Islet of Langerhans (tissue), 1 donor: ENCODE measurements around the gene DLL4.
"Not testable (repeated sequence)": the region's sequence is repeated elsewhere in the genome, so short reads cannot be mapped to it uniquely, and the experiment has no call there.

Experiments
- FAIRE-seq: peaks from one replicate; lab custom pipeline; 2011; peaks lifted over from hg19 to GRCh38; lab: Jason Lieb, UNC

Gene DLL4

DNA sequence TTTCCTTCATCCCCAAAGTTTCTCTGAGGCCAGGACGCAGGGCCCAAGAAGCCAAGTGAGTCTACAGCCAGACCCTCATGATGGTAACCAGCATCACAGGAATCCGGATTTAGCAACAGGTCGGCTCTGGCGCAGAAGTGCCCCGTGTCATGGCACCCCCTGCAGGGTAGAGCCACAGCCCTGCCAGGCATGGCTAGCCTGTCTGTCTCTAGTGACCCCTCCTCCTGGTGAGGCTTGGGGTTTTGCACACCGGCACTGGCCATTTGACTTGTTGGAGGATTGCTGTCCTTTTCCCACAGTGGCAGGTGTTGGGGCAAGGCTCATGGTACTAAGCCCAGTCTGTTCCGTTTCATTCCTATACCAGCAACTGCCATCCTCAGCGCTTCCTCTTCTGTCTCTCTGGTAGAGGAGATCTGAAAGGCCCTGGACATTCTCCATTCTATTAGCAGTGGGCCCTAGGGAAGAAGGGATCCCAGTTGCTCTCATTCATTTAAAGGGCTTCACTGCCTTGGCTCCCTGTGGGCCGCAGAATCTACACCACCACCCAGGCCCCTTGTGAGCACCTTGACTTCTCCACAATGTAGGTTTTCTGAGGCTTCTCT, 14.7 kb downstream of the DLL4 start:
- FAIRE-seq, result no peak

DNA sequence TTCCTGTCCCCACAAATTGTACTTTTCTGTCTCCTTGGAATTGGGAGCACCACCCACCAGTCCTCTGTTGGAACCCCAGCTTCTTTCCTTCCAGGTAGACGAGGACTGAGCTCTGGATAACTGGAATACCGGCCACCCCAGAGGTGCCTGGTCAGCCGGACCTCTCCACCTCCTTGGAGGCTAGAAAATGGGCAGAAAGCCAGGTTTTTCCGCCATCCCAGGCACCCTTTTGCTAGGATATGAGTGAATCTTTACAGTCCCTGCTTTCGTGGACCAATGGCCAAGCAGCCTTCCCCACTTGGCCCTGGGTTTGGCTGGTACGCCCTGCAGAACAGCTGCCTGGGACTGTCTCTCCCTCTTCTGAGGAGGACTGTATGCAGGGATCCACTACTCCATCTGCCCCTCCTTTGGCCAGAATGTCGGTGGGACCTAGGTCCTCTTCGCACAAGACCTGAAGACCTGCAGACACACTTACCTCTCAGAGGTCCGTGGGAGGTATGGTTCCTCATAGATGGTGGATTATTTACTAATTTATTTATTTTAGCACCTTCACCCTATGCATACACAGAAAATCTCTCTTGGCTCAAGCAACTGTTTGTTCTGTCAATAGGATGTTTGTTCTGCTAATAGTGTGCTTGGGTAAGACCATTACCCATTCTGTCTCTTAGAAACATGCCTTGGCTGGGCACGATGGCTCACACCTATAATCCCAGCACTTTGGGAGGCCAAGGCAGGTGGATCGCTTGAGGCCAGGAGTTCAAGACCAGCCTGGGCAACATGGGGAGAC, 15.6 kb downstream of the DLL4 start:
- no peak for FAIRE-seq

DNA sequence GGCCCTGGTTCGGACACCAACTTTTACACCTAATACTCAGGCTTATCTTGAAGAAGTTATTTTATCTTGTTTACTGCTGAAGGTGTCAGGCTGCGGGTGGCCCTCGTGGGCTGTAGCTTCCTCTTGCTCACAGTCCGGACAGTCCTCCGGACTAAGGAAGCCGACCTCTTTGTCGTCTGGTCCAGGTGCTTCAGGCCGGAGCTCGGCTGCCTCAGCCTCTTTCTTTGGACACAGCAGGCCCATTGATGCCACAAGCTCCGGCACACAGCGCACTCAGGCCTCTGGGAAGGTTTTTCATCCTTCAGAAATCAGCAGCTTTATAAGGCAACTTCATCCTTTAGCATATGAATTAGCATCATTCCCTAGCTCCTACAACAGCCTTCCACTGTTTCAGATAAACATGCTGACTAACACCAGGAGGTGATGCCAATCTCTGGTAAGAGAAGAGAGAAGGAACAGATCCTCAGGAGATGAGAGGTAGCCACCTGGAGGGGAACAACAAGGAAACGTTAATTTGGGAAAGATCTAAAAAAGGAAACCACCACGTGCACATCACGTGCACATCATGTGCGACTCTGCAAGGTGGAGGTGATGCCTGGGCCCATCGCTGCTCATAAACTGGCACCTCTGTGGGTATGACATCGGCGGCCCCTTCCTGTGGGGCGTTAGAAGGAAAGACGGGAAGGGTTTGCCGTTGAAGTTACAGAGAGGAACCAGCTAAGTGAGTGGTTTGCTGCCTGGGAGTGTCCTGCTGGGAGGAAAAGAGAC, 19.8 kb downstream of the DLL4 start:
- FAIRE-seq, result no peak

DNA sequence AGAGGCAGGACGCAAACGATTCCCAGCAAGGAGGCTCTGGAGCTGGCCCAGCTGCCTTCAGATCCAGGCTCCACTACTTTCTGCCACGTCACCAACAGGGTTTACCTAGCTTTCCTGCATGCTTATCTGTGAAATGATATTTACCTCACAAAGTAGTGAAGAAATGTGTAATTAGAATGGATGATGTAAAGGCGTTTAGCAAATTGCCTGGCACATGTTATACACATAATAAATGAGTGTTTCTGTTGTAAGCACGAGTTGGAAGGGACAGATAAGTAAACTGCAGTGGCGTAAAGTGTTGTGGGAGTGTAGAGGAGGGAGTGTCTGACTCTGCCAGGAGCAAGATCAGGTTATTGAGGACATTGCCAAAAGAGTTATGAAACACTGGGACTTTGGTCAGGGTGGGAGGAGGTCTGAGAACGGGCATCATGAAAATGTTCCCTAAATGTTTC, 20.6 kb downstream of the DLL4 start:
- no peak for FAIRE-seq

DNA sequence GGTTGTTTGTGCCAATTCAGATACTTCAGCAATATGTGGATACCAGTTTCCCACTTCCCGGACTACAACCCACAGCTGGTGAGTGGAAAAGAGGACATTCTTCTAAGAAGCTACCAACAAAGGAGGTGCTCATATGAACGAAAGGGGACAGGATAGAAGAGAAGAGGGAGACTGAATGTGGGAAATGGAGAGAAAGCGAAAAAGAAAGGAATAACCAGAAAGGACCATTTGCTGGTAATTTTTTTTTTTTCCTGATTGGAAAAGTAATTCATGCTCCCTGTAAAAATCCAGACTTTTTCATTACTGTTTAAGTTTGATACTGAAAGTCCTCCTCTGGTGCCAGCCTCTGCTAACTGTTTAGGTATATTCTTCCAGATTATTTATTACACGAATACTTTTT, 22.6 kb downstream of the DLL4 start:
- no peak for FAIRE-seq

DNA sequence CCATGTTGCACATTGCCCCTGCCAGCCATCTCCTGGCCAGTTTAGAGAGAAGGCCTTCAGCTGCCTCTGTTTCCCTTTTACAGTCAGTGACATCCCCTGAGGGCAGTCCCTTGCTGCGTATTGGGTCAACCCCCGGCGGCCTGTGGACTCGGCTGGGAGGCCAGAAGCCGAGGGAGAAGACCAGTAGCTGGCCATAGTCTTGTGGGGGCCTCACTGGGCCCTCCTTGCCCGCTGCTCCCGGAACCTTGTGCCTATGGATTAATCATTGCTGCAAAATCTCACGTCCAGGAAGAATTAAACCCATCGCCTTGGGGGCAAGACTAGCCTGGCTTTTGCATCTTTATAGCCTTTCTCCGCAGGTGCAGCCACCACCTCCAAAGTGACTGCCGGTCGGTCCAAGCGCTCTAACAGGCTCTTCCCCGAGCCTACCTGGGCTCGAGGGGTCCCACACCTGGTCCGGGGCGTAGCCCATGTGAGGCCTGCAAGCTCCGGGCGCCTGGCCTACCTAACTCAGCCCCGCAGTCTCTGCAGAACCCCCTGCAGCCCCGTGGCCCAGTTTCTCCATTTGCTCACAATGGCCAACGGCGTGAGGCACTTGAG, 23.3 kb downstream of the DLL4 start:
- no peak for FAIRE-seq

DNA sequence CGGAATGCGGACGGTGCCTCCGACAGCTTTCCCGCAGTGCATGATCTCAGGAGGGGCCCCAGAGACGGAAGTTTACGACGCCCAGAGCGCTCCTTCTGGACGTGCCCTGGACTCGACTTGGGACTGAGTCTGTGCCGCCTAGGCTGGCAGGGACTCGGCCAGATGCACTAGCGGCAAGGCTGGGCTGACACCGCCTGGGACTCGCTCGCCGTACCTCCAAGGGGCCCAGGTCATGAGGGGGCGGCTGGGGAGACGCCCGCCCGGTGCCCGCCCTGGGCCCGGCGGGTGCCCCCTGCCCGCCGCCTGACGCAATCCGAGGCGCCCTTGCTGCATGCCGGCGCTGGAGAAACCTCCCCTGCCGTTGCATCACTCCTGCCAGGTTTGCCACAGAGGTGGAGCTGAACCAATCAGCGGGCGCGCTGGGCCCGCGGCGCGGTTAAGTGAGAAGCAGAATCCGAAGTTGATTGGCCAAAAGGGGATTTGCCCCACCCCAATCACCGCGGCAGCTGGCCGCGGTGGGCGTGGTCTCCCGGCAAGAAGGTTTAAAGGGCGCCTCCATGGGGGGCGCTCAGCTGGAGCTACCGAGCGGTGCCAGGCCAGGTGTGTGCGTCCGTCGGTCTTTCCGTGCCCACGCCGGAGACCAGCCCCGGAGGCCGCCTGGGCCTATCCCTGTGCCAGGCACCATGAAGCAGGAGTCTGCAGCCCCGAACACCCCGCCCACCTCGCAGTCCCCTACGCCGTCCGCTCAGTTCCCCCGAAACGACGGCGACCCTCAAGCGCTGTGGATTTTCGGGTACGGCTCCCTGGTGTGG, 24.0 kb downstream of the DLL4 start, which contains the start of gene CHAC1:
Gene CHAC1 (plus strand): TSS at position 571 of the 812 bp plus-strand sequence. CDS start 113 bp downstream, at position 684.
- FAIRE-seq, result peak; percentile 86

DNA sequence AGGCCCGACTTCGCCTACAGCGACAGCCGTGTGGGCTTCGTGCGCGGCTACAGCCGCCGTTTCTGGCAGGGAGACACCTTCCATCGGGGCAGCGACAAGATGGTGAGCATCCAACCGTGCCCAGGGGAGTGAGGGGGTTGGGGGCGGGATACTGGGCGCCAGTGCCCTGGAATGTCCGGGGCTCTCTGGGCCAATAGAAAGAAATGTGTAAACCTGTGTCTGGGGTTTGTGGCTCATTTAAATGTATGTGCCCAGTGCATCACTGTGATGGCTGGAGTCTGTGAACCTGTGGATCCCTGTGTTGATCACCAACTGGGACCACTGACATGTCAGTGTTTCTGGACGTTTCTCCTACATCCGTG, 24.6 kb downstream of the DLL4 start:
- FAIRE-seq, result no peak

DNA sequence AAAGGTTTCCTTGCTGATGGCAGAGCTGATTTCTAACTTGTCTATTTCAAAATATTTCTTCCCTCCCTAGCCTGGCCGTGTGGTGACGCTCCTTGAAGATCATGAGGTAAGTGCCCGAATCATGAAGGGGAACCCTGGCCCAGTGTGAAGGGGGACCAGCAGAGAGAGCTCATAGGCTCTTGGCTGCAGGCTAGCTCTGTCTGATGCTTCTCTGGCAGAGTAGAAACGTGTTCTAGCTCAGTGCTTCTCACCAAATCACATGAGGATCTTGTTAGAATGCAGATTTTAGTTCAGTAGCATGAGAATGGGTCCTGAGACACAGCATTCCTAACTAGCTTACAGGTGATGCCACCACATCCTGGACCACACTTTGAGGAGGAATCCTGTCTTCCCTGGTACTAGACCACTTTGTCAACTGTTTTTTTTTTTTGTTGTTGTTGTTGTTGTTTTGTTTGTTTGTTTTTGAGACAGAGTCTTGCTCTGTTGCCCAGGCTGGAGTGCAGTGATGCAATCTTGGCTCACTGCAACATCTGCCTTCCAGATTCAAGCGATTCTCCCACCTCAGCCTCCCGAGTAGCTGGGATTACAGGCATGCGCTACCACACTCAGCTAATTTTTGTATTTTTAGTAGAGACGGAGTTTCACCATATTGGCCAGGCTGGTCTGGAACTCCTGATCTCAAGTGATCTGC, 25.2 kb downstream of the DLL4 start:
- not testable (repeated sequence) for FAIRE-seq

DNA sequence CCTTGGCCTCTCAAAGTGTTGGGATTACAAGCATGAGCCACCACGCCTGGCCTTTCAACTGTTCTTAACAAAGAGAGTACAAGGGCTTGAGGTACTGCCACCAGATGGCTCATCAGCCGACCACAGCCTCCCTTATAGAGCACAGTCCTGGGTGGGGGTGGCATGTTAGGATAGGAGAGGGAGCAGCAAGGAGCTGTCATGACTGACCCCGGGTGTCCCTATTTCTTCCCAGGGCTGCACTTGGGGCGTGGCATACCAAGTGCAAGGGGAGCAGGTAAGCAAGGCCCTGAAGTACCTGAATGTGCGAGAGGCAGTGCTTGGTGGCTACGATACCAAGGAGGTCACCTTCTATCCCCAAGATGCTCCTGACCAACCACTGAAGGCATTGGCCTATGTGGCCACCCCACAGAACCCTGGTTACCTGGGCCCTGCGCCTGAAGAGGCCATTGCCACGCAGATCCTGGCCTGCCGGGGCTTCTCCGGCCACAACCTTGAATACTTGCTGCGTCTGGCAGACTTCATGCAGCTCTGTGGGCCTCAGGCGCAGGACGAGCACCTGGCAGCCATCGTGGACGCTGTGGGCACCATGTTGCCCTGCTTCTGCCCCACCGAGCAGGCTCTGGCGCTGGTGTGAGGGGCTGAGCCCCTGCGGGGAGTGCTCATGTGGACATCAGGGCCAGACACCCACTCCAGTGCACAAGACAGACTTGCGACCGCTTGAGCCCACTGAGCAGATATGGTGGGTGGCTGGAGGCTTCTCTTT, 26.2 kb downstream of the DLL4 start:
- FAIRE-seq, result no peak

DNA sequence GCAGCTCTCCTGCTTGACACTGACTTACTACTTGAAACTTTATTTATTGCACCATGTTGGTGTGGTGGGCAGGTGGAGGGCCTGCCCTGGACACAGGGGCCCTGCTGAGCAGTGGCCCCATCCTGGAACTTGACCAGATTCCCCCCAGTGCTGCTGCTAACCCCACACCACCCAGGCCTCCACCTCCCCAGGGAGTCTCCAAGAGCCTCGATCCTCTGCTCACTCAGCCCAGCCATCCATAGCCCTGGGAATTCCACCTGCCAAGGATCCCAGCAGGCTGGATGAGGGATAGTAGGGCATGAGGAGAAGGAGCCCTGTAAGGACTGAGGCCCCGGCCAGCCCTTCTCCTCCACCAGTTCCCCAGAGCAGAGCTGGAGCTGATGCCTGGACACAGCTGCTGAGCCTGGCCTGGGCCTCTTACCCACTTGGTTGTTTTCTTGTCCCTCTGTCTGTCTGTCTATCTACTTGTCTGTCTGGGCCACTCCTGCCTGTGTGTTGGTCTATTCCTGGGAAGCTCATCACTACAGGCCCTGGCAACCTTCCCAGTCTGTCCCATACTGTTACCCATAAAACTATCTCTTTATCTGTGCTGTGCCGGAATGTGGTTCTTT, 26.9 kb downstream of the DLL4 start:
- FAIRE-seq, result no peak

DNA sequence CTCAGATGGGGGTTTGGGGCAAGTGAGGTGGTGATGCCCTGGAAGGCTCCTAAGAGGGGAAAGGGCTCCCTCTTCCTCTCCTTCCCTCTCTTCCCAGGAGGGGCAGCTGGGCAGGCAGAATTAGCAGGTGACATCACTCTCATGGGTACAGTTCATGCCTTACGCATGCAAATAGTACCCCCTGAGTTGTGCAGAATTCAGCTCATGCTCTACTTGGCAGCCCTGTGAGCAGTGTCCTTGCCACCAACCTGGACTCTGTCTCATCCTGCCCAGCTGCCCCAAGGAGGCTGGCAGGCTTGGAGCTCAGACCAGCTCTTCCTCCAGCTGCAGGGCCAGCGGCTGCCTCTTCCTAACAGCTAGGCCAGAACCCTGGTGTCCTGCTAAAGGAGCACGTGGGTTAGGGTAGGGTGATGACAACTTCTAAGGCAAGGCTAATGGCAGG, 27.4 kb downstream of the DLL4 start:
- FAIRE-seq, result no peak

DNA sequence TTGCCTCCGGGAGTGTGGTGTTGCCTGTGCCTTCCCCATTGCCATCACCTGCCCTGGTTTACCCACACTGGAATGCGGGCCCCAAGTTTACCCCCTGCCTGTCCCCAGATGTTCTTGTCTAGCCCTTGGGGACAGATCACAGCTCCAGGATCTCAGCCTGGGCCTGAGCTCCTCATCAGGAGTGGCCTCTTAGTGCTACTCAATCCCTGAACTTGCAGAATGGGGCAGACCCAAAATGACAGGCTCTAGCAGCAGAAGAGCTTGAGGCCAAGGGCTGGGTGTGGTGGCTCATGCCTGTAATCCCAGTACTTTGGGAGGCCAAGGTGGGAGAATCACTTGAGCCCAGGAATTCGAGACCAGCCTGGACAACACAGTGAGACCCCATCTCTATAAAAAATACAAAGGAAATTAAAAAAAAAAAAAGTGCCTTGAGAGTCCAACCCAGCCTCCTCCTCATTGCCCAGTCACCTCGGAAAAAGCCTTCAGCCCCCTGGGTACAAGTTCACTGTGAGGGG, 28.0 kb downstream of the DLL4 start:
- no peak for FAIRE-seq

DNA sequence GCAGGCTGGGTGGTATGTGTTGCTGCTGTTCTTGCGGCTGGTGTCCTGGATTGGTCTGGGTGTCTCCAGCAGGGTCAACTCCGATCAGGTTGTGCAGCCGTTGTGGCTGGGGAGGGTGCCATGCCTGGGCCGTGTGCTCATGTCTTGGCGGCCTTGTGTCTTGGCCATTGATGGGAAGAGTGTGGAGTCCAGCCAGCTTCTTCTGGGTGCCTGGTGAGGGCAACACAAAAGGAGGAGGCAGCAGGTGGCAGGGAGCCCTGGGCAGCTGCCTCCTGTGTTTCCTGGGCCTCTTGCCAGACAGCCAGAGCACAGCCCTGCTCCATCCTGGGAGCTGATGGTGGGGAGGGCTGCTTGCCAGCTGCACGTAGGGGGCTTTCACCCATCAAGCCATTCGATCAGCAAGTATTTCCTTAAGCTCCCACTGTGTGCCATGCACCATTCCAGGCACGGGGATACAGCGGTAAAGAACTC, 28.5 kb downstream of the DLL4 start:
- no peak for FAIRE-seq

DNA sequence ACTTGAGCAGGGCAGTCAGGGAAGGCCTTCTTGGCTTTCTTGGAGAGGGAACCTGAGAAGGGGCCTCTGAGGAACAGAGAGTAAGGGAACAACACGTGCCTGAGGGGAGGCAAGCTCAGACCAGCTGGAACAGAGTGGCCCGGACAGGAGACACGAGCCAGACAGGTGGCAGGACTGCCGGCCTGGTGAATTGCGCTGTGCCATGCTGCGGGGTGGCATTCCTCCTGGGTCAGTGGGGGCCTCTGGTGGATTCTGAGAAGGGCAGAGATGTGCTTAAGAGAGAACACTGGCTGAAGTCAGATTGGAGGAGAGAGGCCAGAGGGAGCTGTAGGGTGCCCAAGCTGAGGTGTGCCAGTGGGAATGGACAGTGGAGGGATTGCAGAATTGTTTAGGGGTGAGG, 29.0 kb downstream of the DLL4 start:
- FAIRE-seq, result no peak

DNA sequence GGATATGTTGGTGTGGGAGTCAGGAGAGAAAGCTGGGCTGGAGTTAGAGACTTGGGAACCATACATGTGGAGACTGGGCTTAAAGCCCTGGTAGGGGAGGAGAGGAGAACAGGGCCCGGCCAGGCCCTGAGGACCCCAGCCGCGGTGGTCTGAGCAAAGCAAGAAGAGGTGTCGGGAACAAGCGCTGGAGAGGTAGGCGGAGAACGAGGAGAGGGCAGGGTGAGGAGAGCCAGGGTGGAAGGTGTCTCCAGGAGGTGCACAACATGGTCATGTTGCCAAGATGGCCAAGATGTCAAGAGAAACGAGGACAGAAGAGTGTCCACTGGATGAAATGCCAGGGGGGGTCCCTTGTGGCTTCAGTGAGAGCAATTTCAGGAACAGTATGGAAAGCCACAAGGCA, 29.6 kb downstream of the DLL4 start:
- no peak for FAIRE-seq

DNA sequence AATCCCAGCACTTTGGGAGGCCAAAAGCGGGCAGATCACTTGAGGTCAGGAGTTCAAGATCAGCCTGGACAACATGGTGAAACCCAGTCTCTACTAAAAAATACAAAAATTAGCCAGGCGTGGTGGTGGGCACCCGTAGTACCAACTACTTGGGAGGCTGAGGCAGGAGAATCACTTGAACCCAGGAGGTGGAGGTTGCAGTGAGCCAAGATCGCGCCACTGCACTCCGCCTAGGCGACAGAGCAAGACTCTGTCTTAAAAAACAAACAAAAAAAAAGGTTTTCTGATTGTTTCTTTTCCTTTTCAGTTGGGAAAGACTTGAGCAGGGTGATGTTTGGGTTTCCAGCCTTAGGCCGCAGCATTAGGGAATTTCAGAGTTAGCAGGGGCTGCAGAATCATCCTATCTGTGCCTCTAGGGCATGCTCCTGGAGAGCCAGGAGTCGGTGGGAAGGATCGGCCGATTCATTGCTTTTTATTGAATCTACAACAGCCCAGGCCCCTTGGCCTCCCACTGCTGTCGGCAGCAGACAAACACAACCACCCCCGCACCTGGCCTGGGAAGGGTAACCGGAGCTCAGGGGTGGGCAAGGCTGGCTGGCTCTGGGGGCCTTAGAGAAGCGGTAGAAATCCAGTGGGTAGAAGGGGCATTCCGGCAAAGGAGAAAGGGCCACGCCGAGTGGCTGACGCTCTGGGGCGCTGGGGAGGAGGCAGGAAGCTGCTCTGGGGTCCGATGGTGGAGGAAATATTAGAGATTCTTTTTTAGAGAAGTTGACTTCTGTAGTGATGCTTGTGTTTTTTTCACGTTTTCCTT, 30.4 kb downstream of the DLL4 start:
- FAIRE-seq, result no peak

DNA sequence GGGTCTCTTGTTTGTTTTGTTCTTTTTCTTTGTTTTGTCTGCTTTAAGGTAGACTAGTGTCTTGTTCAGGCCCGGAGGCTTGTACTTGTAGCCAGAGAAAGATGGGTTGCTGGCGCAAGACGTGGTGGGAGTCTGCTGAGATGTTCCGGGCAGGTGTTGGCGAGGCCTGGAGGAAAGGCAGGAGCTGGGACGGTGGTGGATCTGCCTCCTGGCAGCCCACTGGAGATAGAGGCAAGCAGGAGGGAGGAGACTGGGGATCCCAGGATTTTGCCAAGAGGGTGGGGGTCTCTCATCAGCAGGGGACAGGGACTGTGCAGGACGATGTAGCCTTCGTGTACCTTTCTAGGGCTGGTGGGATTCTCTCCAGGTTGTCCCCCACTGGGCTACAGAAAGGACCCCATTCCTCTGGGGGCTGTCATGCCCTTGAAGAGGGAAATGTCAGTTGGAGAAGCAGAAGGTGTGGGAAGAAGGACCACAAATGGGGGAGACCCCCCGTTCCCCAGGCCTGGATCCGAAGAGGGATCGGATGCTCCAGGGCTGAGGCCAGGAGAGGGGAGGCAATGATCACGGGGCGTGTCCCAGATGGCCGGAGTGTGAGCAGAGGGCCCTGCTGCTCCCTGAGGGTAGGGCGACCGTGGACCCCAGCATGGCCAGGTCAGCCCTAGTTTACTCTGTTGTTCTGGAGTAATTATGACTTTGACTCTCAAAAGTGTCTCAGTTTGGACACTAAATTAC, 31.2 kb downstream of the DLL4 start:
- FAIRE-seq, result no peak
